ENCODE measurements around the gene TRIM9.

TRIM9 gene

DNA sequence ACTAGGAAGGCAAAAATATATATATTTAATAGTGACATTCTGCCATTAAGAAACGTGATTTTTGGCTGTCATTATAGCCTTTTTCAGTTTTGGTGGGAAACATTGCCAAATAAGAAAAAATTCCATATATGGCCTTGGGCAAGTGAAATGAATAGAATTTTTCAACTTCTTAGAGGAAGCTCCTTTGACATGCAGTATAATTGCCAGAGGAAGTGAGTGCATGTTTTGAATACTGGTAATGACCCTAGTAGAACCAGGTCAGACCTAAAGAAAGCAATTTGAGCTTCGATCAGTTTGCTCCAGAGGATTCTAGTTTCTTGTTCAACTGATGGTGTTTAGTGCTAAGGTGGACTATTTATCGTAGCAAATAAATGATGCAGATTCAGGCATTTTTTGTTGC, 26.2 kb upstream of the TRIM9 start:
- no peak overlapping the region for H2AFZ ChIP-seq (ENCODE audit: low read depth, low read length)
- H3K27me3 ChIP-seq (ENCODE audit: control insufficient read depth in 1 of 2, insufficient read depth in 1 of 2, low read length in 2 of 2), result no peaks in the 10 kb centered on the region
- DNase-seq, result no peak
- no peak overlapping the region for H2AK5ac ChIP-seq (ENCODE audit: low read length, severe bottlenecking)
- H3K4ac ChIP-seq (ENCODE audit: low read depth in 1 of 2, low read length in 2 of 2), result no peak overlapping the region
- H2BK120ac ChIP-seq (ENCODE audit: low read depth, low read length), result no peak overlapping the region
- H3K27ac ChIP-seq (ENCODE audit: low read length, poor library complexity, severe bottlenecking), result no peak overlapping the region
- H3K79me1 ChIP-seq (replicated peaks; ENCODE audit: low read length, poor library complexity, severe bottlenecking), result no peaks in the 10 kb centered on the region
- H3K4me2 ChIP-seq (ENCODE audit: low read length, poor library complexity, severe bottlenecking), result no peak overlapping the region
- no peak overlapping the region for H3K4me3 ChIP-seq (ENCODE audit: insufficient read depth in 1 of 2, low read depth in 1 of 2, low read length in 2 of 2)
- H4K8ac ChIP-seq (ENCODE audit: low read length), result no peak overlapping the region
- no peaks in the 10 kb centered on the region for H3K36me3 ChIP-seq (ENCODE audit: control insufficient read depth in 1 of 2, insufficient read depth in 2 of 2, low read depth in 1 of 2, low read length in 2 of 2)
- no peak overlapping the region for H2BK12ac ChIP-seq (ENCODE audit: low read length in 2 of 2)
- H3K9me3 ChIP-seq (ENCODE audit: control insufficient read depth, low read length), result no peaks in the 10 kb centered on the region
- H3K18ac ChIP-seq (ENCODE audit: low read depth in 1 of 2, low read length in 2 of 2), result no peak overlapping the region
- no peak overlapping the region for H2BK15ac ChIP-seq (ENCODE audit: low read depth, poor library complexity, severe bottlenecking)
- 50% methylated on average over 3 of the region's 3 CpGs for WGBS
- H3K14ac ChIP-seq (ENCODE audit: low read length in 2 of 2), result no peak overlapping the region
- H3K23ac ChIP-seq (ENCODE audit: low read length in 2 of 2), result no peak overlapping the region
- peak overlapping the region; percentile 79 for H2BK5ac ChIP-seq (ENCODE audit: low read depth, low read length, poor library complexity, severe bottlenecking)
- H4K91ac ChIP-seq (ENCODE audit: low read length), result no peak overlapping the region
- peaks cover 1% of the 10 kb centered on the region for H3K4me1 ChIP-seq (ENCODE audit: control insufficient read depth, insufficient read depth, low read depth, low read length)
- H3K9ac ChIP-seq (ENCODE audit: low read length), result no peak overlapping the region

DNA sequence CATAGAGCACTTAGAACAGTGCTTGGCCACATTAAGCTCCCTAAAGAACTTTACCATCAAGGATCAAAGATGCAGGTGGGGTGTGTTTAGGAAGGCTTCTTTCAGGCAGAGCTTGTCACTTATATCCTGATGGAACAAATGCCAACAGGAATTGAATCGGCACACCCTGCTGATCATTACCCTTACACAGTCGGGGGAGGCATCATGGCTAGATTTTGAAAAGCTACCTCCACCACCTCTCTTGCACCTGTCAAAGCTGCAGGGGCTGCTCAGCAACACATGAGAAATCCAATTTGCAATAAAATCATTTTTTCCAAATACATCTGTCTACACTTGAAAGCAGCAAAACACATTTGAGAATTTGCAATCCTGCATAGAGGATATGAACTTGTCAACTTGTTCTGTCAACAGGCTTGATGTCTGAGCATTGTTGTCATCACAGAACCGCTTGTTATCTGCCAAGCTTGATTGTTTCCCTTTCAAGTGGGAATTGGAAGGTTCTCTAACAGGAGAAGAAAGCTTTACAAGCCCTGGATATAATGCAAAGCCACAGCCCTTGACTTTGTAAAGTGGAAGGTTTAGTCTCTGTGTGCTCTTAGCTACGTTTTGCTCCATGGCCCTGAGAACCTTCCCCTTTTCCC, 24.6 kb upstream of the TRIM9 start:
- 65% methylated on average over 4 of the region's 4 CpGs for WGBS

DNA sequence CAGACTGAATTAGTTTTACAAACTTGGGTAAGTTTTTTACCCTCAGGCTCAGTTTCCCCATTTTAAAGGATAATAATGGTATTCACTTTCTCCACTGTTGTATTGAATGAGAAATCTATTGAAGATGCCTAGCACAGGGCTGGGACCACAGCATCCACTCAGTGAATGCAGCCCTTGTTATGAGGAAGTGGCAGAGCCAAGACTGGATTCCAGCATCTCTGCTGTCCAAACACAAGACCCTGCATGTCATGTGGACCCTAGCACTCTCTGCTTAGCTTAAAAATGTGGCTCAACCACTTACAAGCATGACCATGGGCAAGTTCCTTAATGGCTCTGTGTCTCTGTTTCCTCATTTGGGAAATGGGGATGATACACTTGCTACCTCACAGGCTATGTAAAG, 24.1 kb upstream of the TRIM9 start:
- no peak overlapping the region for H4K8ac ChIP-seq (ENCODE audit: low read length)
- H2AK5ac ChIP-seq (ENCODE audit: low read length, severe bottlenecking), result no peak overlapping the region
- no peaks in the 10 kb centered on the region for H3K79me1 ChIP-seq (replicated peaks; ENCODE audit: low read length, poor library complexity, severe bottlenecking)
- H3K9ac ChIP-seq (ENCODE audit: low read length), result no peak overlapping the region
- H4K91ac ChIP-seq (ENCODE audit: low read length), result no peak overlapping the region
- H3K4ac ChIP-seq (ENCODE audit: low read depth in 1 of 2, low read length in 2 of 2), result no peak overlapping the region
- H3K4me3 ChIP-seq (ENCODE audit: insufficient read depth in 1 of 2, low read depth in 1 of 2, low read length in 2 of 2), result no peak overlapping the region
- no peaks in the 10 kb centered on the region for H3K27me3 ChIP-seq (ENCODE audit: control insufficient read depth in 1 of 2, insufficient read depth in 1 of 2, low read length in 2 of 2)
- no peak overlapping the region for H3K23ac ChIP-seq (ENCODE audit: low read length in 2 of 2)
- no peaks in the 10 kb centered on the region for H3K9me3 ChIP-seq (ENCODE audit: control insufficient read depth, low read length)
- no peak overlapping the region for H2BK5ac ChIP-seq (ENCODE audit: low read depth, low read length, poor library complexity, severe bottlenecking)
- H2AFZ ChIP-seq (ENCODE audit: low read depth, low read length), result no peak overlapping the region
- DNase-seq, result no peak
- H3K14ac ChIP-seq (ENCODE audit: low read length in 2 of 2), result no peak overlapping the region
- H3K27ac ChIP-seq (ENCODE audit: low read length, poor library complexity, severe bottlenecking), result no peak overlapping the region
- H3K4me1 ChIP-seq (ENCODE audit: control insufficient read depth, insufficient read depth, low read depth, low read length), result no peaks in the 10 kb centered on the region
- H2BK15ac ChIP-seq (ENCODE audit: low read depth, poor library complexity, severe bottlenecking), result no peak overlapping the region
- no peaks in the 10 kb centered on the region for H3K36me3 ChIP-seq (ENCODE audit: control insufficient read depth in 1 of 2, insufficient read depth in 2 of 2, low read depth in 1 of 2, low read length in 2 of 2)
- H3K18ac ChIP-seq (ENCODE audit: low read depth in 1 of 2, low read length in 2 of 2), result no peak overlapping the region
- no peak overlapping the region for H2BK120ac ChIP-seq (ENCODE audit: low read depth, low read length)
- peak overlapping the region in 1 of 2 experiments; percentile 29 for H2BK12ac ChIP-seq (ENCODE audit: low read length in 2 of 2)
- H3K4me2 ChIP-seq (ENCODE audit: low read length, poor library complexity, severe bottlenecking), result no peak overlapping the region

More for the DNA sequence above, 24.6 kb upstream of the TRIM9 start:
- Histone ChIP-seq H4K8ac (ENCODE audit: low read length) (no peak overlapping the region), H3K23ac (ENCODE audit: low read length in 2 of 2) (no peak overlapping the region), H4K91ac (ENCODE audit: low read length) (no peak overlapping the region), H3K4me2 (ENCODE audit: low read length, poor library complexity, severe bottlenecking) (no peak overlapping the region), H3K27me3 (ENCODE audit: control insufficient read depth in 1 of 2, insufficient read depth in 1 of 2, low read length in 2 of 2) (no peaks in the 10 kb centered on the region), H3K9me3 (ENCODE audit: control insufficient read depth, low read length) (no peaks in the 10 kb centered on the region), H2BK12ac (ENCODE audit: low read length in 2 of 2) (no peak overlapping the region), H3K14ac (ENCODE audit: low read length in 2 of 2) (no peak overlapping the region), H3K27ac (ENCODE audit: low read length, poor library complexity, severe bottlenecking) (no peak overlapping the region), H3K18ac (ENCODE audit: low read depth in 1 of 2, low read length in 2 of 2) (no peak overlapping the region), H2BK120ac (ENCODE audit: low read depth, low read length) (no peak overlapping the region), H2AK5ac (ENCODE audit: low read length, severe bottlenecking) (no peak overlapping the region), H3K79me1 (replicated peaks; ENCODE audit: low read length, poor library complexity, severe bottlenecking) (no peaks in the 10 kb centered on the region), H3K9ac (ENCODE audit: low read length) (no peak overlapping the region), H3K4ac (ENCODE audit: low read depth in 1 of 2, low read length in 2 of 2) (no peak overlapping the region), H2AFZ (ENCODE audit: low read depth, low read length) (no peak overlapping the region), H2BK15ac (ENCODE audit: low read depth, poor library complexity, severe bottlenecking) (no peak overlapping the region), H3K36me3 (ENCODE audit: control insufficient read depth in 1 of 2, insufficient read depth in 2 of 2, low read depth in 1 of 2, low read length in 2 of 2) (no peaks in the 10 kb centered on the region), H2BK5ac (ENCODE audit: low read depth, low read length, poor library complexity, severe bottlenecking) (no peak overlapping the region), H3K4me3 (ENCODE audit: insufficient read depth in 1 of 2, low read depth in 1 of 2, low read length in 2 of 2) (no peak overlapping the region), H3K4me1 (ENCODE audit: control insufficient read depth, insufficient read depth, low read depth, low read length) (peaks cover 1% of the 10 kb centered on the region)
- no peak for DNase-seq

DNA sequence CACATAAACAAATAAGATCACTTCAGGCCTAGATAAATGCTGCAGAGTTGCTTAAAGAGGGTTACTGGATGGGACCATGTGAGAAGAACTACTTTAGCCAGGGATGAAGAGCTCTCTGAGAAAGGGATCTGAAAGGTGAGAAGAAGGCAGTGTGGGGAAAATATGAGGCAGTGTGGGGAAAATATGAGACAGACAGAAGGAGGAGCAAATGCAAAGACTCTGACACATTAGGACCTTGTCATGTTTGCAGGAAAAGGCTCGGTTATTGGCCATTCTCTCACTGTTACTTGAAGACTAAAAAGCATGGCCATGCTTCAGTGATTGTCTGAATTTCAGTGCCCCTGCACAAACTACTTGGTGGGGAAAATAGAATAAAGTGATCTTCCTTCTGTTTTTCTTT, 22.7 kb upstream of the TRIM9 start:
- Histone ChIP-seq H3K4me3 (ENCODE audit: insufficient read depth in 1 of 2, low read depth in 1 of 2, low read length in 2 of 2) (no peak overlapping the region), H3K27ac (ENCODE audit: low read length, poor library complexity, severe bottlenecking) (no peak overlapping the region), H3K9ac (ENCODE audit: low read length) (no peak overlapping the region), H3K4ac (ENCODE audit: low read depth in 1 of 2, low read length in 2 of 2) (no peak overlapping the region), H4K8ac (ENCODE audit: low read length) (no peak overlapping the region), H3K27me3 (ENCODE audit: control insufficient read depth in 1 of 2, insufficient read depth in 1 of 2, low read length in 2 of 2) (peaks cover 0 to 3% of the 10 kb centered on the region in 2 experiments), H3K36me3 (ENCODE audit: control insufficient read depth in 1 of 2, insufficient read depth in 2 of 2, low read depth in 1 of 2, low read length in 2 of 2) (no peaks in the 10 kb centered on the region), H3K4me2 (ENCODE audit: low read length, poor library complexity, severe bottlenecking) (no peak overlapping the region), H3K23ac (ENCODE audit: low read length in 2 of 2) (no peak overlapping the region), H2BK12ac (ENCODE audit: low read length in 2 of 2) (no peak overlapping the region), H3K9me3 (ENCODE audit: control insufficient read depth, low read length) (no peaks in the 10 kb centered on the region), H4K91ac (ENCODE audit: low read length) (no peak overlapping the region), H2AK5ac (ENCODE audit: low read length, severe bottlenecking) (no peak overlapping the region), H3K4me1 (ENCODE audit: control insufficient read depth, insufficient read depth, low read depth, low read length) (no peaks in the 10 kb centered on the region), H2BK120ac (ENCODE audit: low read depth, low read length) (no peak overlapping the region), H3K79me1 (replicated peaks; ENCODE audit: low read length, poor library complexity, severe bottlenecking) (no peaks in the 10 kb centered on the region), H2AFZ (ENCODE audit: low read depth, low read length) (no peak overlapping the region), H2BK15ac (ENCODE audit: low read depth, poor library complexity, severe bottlenecking) (no peak overlapping the region), H3K18ac (ENCODE audit: low read depth in 1 of 2, low read length in 2 of 2) (no peak overlapping the region), H3K14ac (ENCODE audit: low read length in 2 of 2) (no peak overlapping the region), H2BK5ac (ENCODE audit: low read depth, low read length, poor library complexity, severe bottlenecking) (no peak overlapping the region)
- 69% methylated on average over 1 of the region's 1 CpG for WGBS
- DNase-seq, result no peak

Data from mesenchymal stem cell (in vitro differentiated cells and primary cell).